Tibial artery (tissue), 4 donors: ENCODE data around the gene CAMTA1.

Experiments
- DNase-seq, 2 donors: peaks; one replicate each; pipeline ENCODE4 v3.0.0-alpha.2; 2019
- H3K27ac ChIP-seq, 2 donors: fragments of 200-600 bp; sonication (generic) in 1 of 2; 1 replicate in 1 of 2; 2 replicates in 1 of 2; pipeline ENCODE4 v1.5.1; 2018 to 2019; ENCODE audit warnings: mild to moderate bottlenecking in 1 of 2
- H3K27me3 ChIP-seq, 2 donors: fragments of 200-600 bp; sonication (generic) in 1 of 2; one replicate each; pipeline versions ENCODE4 v1.5.1 to v1.6.0; 2016 to 2019
- H3K36me3 ChIP-seq, 3 donors: fragments of 200-600 bp; sonication (generic) in 2 of 3; one replicate each; pipeline ENCODE4 v1.5.1; 2016 to 2019; ENCODE audit warnings: mild to moderate bottlenecking in 2 of 3
- H3K4me1 ChIP-seq, 4 donors: fragments of 200-600 bp; sonication (generic) in 2 of 4; 1 replicate in 3 of 4; 2 replicates in 1 of 4; pipeline ENCODE4 v1.5.1; 2016 to 2019
- H3K4me3 ChIP-seq, 2 donors: fragments of 200-600 bp; sonication (generic) in 1 of 2; 1 replicate in 1 of 2; 2 replicates in 1 of 2; pipeline ENCODE4 v1.5.1; 2018 to 2019; ENCODE audit warnings: mild to moderate bottlenecking in 2 of 2
- H3K9me3 ChIP-seq, 3 donors: fragments of 200-600 bp; sonication (generic) in 1 of 3; one replicate each; pipeline ENCODE4 v1.5.1; 2016 to 2019
- intact Hi-C: fragments of 100-400 bp; cut with DNase I; formaldehyde crosslinking; loops from one replicate; pipeline ENCODE4 v1.15.0; 2023; ENCODE audit warnings: low total_unique reads
- TF ChIP-seq, protein P1 (sequence below), 2 experiments: fragments of 200-600 bp in 1 of 2; fragments of 450-650 bp in 1 of 2; IDR thresholded peaks; one replicate each; pipeline ENCODE4 v1.5.1; 2017 to 2019; ENCODE audit warnings: antibody characterized with exemption in 2 of 2, mild to moderate bottlenecking in 1 of 2, moderate library complexity in 1 of 2

The CAMTA1 gene

DNA sequence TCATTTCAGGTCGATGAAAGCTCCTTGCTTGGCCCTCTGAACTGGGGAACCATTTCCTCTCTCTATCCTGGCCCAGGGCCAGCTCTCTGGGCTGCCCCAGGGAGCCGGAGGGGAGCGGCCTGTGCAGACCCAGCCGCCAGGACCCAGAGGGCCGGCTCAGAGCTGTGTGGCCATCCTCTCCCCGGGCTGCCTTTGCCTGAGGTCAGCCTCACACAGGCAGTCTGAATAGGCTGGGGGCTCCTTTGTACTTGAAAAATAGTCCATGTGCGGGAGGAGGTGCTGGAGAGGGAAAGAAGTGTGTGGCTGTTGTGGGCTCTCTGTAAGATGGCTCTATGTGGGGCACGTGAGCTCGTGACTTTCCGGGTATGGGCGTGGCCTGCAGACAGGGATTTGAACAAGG is 710.7 kb downstream of the CAMTA1 start:
- intact Hi-C loops = no loop called here
- Histone ChIP-seq H3K4me3 (no peak overlapping the region), H3K27me3 (peaks cover 0 to 30% of the 10 kb centered on the region in 2 donors), H3K4me1 (peaks cover 0 to 4% (median 0%) of the 10 kb centered on the region in 4 donors), H3K9me3 (no peaks in the 10 kb centered on the region), H3K27ac (no peak overlapping the region), H3K36me3 (no peaks in the 10 kb centered on the region)
- TF ChIP-seq, protein P1, sequence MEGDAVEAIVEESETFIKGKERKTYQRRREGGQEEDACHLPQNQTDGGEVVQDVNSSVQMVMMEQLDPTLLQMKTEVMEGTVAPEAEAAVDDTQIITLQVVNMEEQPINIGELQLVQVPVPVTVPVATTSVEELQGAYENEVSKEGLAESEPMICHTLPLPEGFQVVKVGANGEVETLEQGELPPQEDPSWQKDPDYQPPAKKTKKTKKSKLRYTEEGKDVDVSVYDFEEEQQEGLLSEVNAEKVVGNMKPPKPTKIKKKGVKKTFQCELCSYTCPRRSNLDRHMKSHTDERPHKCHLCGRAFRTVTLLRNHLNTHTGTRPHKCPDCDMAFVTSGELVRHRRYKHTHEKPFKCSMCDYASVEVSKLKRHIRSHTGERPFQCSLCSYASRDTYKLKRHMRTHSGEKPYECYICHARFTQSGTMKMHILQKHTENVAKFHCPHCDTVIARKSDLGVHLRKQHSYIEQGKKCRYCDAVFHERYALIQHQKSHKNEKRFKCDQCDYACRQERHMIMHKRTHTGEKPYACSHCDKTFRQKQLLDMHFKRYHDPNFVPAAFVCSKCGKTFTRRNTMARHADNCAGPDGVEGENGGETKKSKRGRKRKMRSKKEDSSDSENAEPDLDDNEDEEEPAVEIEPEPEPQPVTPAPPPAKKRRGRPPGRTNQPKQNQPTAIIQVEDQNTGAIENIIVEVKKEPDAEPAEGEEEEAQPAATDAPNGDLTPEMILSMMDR (IDR thresholded peaks at IDR 0.05) = no peak
- no peak for DNase-seq

DNA sequence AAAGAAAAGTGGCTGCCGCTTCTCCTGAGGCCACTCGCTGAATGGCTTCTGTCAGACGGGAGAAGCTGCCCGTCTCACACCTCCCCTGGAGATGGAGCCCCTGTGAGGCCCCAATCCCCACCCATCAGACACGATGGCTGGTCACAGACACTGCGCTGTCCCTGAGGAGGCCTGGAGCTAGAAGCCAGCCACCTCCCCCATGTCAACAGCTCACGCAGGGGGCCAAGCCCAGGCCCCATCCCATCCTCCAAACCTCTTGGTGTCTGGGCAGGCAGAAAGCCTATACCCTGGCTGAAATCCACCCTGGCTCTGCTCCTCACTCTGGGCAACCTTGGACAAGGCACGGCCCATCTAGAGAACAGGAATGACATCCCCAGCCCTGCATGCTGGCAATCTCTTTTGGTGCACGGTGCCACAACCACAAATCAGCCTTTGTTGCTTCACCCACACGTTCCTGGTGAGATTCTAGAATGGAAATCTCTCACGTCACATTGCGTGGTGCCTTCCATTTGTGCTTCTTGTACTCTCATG is 711.9 kb downstream of the CAMTA1 start:
- no peak overlapping the region for H3K27ac ChIP-seq
- H3K4me3 ChIP-seq = no peak overlapping the region
- no peak for DNase-seq
- H3K4me1 ChIP-seq = no peaks in the 10 kb centered on the region
- no peaks in the 10 kb centered on the region for H3K9me3 ChIP-seq
- peaks cover 0 to 29% of the 10 kb centered on the region in 2 donors for H3K27me3 ChIP-seq
- H3K36me3 ChIP-seq = no peaks in the 10 kb centered on the region
- TF ChIP-seq, protein P1 (IDR thresholded peaks at IDR 0.05) = no peak
- intact Hi-C loops = no loop called here

DNA sequence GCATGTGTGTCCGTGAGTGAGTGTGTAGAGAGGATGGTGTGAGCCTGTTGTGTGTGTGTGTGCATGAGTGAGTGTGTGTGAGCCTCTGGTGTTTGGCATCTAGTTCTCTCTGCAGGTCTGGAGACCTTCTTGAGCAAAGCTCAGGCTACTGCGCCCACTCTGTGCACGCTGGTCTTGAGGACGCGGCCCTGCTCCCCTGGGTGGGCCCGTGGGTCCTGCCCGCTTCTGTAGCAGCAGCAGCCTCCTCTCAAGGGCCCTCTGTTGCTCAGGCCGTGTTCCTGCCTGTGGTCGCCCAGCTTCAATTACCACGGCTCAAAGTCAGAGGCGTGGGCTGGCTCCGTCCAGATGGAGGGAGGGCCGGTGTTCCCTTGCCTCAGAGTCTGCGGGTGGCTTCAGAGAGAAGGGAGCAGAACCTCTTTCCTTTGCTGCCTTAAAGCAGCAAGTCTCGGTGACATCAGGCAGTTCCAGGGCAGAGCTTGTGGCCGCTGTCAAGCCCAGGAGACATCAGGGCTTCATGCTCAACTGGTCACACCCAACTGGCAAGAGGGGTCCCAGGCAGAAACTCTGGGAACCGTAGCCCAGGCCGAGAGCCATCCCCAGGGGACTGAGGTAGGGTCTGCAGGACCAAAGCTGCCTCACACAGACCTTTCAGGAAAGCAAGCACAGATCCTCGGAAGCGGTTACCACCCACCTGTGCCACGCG is 715.3 kb downstream of the CAMTA1 start:
- Histone ChIP-seq H3K4me1 (no peaks in the 10 kb centered on the region), H3K36me3 (no peaks in the 10 kb centered on the region), H3K27me3 (peaks cover 0 to 39% of the 10 kb centered on the region in 2 donors), H3K4me3 (no peak overlapping the region), H3K9me3 (no peaks in the 10 kb centered on the region), H3K27ac (no peak overlapping the region)
- DNase-seq = no peak
- intact Hi-C loops = no loop called here
- TF ChIP-seq, protein P1 (IDR thresholded peaks at IDR 0.05) = no peak

DNA sequence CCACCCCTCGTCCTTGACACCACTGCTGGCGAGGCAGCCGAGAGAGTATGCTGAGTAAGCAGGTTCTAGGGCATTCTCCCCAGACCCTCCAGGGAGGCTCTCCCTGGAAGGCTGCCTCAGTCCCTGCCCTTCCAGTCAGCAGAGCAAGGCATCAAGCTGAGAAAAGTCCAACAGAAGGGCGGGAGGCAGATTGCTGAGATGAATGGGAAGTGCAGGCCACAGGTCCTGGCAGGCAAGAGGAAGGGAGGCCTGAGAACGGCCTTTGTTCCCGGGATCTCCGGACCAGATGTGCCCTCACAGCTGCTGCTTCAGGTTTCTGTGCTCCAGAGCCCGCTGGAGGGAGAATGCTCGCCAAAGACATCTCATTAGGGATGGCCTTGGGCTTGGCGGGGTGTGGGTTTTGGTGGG is 715.8 kb downstream of the CAMTA1 start:
- Histone ChIP-seq H3K4me3 (no peak overlapping the region), H3K9me3 (no peaks in the 10 kb centered on the region), H3K27me3 (peaks cover 0 to 35% of the 10 kb centered on the region in 2 donors), H3K36me3 (no peaks in the 10 kb centered on the region), H3K4me1 (no peaks in the 10 kb centered on the region), H3K27ac (no peak overlapping the region)
- no peak for DNase-seq
- intact Hi-C loops = no loop called here
- TF ChIP-seq, protein P1 (IDR thresholded peaks at IDR 0.05) = no peak

DNA sequence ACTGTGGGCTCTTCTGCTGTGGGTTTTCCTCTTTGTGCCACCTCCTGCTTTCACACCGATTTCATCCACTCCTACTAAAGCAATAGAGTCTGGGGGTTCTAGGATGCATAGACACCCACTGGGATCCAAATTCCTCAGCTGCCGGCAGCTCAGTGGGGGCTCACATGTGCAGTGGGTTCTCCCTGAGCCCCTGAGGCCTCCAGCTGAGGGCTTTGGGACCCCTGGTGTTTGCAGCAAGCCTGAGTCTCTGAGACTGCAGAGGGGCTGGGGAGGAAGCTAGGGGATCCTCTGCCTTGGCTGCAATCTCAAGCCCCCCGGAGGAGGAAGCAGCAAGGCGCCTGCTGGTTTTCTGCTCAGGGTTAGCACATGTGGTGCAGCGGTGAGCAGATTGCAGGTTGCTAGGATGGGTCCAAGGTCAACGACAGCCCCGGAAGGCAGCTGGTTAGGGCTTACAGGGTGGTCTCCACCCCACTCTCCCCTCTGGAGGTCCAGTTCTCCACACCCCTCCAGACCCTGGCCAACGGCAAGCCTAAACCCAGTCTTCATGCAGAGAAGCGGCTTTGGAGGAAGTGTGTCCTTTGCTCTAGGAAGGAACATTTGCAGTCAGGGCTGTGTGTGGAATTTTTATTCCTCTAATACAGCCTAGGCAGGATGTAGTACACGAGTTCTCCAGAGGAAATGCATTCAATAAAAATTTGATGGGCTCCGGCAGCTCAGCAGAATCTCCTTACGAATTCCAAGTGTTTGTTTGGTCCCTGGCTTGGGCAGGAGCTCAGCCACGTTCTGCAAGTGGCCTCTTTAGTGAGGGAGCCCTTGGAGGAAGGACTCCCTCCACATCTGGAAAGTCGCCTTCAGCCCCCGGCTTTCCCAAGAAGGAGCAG is 716.7 kb downstream of the CAMTA1 start:
- H3K27me3 ChIP-seq = peaks cover 0 to 31% of the 10 kb centered on the region in 2 donors
- TF ChIP-seq, protein P1 (IDR thresholded peaks at IDR 0.05) = no peak
- H3K4me3 ChIP-seq = no peak overlapping the region
- DNase-seq = no peak
- H3K27ac ChIP-seq = no peak overlapping the region
- intact Hi-C loops = no loop called here
- H3K36me3 ChIP-seq = no peaks in the 10 kb centered on the region
- H3K9me3 ChIP-seq = no peaks in the 10 kb centered on the region
- no peaks in the 10 kb centered on the region for H3K4me1 ChIP-seq
